SK-N-SH treated with all-trans-retinoic acid at 6 μM for 48 hours (cell line): ENCODE measurements around the gene HTR2A.
"Not testable (repeated sequence)": the region's sequence is repeated elsewhere in the genome, so short reads cannot be mapped to it uniquely, and the experiment has no call there.

ENCODE experiments used
- OSR1 ChIP-seq: fragments of 250-450 bp; sonication (Bioruptor Pico); IDR thresholded peaks from 2 replicates; pipeline ENCODE4 v1.8.0; 2022; ENCODE audit warnings: moderate library complexity, mild to moderate bottlenecking, inconsistent platforms
- PPARA ChIP-seq: fragments of 250-450 bp; sonication (Bioruptor Pico); IDR thresholded peaks from 2 replicates; pipeline ENCODE4 v1.5.0; 2020; ENCODE audit warnings: mild to moderate bottlenecking, borderline replicate concordance
- ZC3H10 ChIP-seq: fragments of 250-450 bp; sonication (Bioruptor Pico); IDR thresholded peaks from 2 replicates; pipeline ENCODE4 v1.5.1; 2021; ENCODE audit warnings: mild to moderate bottlenecking, moderate library complexity
- ZFP30 ChIP-seq: fragments of 450-650 bp; formaldehyde crosslinking; IDR thresholded peaks from 2 replicates; pipeline ENCODE4 v1.5.0; 2022; ENCODE audit warnings: mild to moderate bottlenecking, moderate library complexity
- TF ChIP-seq, protein P1 (sequence below): fragments of 250-450 bp; sonication (Bioruptor Pico); IDR thresholded peaks from 2 replicates; pipeline ENCODE4 v1.8.0; 2020; ENCODE audit warnings: mild to moderate bottlenecking, moderate library complexity, borderline replicate concordance

GRCh38 chr13:46804921-46805320 is 91.9 kb downstream of the HTR2A start:
- not testable (repeated sequence) for TF ChIP-seq ZC3H10 (CRISPR knock-in tag); PPARA; ZFP30 (CRISPR knock-in tag); OSR1 (CRISPR knock-in tag)
- TF ChIP-seq, protein P1, sequence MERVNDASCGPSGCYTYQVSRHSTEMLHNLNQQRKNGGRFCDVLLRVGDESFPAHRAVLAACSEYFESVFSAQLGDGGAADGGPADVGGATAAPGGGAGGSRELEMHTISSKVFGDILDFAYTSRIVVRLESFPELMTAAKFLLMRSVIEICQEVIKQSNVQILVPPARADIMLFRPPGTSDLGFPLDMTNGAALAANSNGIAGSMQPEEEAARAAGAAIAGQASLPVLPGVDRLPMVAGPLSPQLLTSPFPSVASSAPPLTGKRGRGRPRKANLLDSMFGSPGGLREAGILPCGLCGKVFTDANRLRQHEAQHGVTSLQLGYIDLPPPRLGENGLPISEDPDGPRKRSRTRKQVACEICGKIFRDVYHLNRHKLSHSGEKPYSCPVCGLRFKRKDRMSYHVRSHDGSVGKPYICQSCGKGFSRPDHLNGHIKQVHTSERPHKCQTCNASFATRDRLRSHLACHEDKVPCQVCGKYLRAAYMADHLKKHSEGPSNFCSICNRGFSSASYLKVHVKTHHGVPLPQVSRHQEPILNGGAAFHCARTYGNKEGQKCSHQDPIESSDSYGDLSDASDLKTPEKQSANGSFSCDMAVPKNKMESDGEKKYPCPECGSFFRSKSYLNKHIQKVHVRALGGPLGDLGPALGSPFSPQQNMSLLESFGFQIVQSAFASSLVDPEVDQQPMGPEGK: not testable (repeated sequence)
